Left hindlimb (tissue), 1 donor: Measurements from ENCODE around the gene PIAS1.
"Not testable (repeated sequence)": the region's sequence is repeated elsewhere in the genome, so short reads cannot be mapped to it uniquely, and the experiment has no call there.

ENCODE experiments used
- DNase-seq: peaks from one replicate; pipeline ENCODE4 v3.0.0-alpha.2; 2018

The PIAS1 gene

DNA sequence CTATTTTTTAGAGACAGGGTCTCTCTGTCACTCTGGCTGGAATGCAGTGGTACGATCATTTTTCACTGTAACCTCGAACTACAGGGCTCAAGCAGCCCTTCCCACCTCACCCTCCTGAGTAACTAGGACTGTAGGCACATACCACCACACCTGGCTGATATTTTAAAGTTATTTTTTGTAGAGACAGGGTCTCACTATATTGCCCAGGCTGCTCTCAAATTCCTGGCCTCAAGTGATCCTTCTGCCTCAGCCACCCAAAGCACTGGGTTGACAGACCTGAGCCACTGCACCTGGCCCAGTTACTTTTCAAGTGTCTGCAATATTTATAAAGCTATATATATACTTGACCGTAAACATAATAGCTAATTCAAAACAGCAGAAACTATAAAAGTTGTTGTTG is 75.0 kb downstream of the PIAS1 start:
- no peak for DNase-seq

DNA sequence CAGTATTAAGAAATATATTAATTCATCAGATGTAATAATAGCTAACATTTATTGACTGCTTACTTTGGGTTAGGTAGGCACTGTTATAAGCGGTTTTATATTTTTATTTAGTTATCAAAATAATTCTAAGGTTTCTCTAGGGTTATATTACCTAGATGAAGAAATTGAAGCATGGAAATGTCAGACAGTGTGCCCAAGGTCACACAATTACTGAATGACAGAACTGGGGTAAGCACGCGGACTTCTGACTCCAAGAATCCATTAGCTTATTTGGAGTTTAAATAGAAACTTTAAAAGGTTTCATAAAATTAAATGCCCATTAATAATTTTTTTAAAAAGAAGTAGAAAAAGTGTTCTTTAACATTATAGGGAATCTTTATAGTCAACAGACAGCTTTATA is 76.7 kb downstream of the PIAS1 start:
- no peak for DNase-seq

DNA sequence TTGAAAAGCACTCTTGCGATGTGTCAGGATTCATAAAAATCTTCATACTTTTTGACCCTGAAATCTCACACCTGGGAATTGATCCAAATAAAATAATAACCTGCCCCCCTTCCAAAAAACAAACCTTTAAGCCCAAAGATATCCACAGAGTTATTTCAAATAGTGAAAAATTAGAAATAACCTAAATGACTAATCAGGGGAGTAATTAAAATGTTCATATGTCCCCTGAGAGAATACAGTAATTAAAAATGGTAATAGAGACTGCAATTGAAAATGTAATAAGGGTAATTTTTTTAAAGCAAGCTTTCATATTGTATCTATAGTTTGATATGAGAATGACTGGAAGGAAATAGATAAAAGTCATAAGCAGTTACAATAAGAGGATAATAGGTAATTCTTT is 83.0 kb downstream of the PIAS1 start:
- no peak for DNase-seq

DNA sequence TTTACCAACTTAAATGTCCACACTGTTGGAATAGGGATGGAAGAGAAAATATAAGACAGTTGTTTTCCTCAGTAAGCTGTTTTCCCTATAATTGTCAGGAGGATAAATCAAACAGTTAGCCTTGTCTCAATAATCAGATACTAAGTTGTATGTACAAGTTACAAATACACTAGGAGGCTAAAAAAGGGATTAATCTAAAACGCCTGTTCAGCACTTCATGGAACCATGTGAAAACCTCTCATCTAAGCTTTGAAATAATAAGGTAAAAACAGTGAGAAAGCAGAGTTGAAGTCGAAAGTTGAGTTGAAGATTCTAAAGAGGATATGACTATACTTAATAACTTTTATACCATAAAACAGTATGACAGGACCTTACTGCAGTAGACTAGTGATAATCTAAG is 89.0 kb downstream of the PIAS1 start:
- no peak for DNase-seq

DNA sequence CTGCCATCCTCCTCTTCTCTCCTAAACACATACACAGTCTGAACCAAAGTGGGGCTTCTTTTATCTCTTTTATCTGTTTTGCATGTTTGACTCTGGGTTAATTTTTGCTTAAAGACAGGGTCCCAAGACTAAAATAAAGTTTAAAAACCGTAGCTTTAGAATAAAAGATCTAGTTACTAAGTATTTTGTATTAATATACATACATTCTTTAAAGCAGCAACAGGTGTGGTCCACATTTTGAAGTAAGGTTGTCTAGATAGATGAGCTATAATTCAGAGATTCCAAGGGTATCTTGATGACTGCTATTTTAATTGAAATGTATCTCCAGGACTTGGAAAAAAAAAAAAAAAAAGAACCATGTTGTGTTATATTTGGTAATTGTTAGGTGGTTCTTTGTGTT is 89.7 kb downstream of the PIAS1 start:
- DNase-seq: no peak

DNA sequence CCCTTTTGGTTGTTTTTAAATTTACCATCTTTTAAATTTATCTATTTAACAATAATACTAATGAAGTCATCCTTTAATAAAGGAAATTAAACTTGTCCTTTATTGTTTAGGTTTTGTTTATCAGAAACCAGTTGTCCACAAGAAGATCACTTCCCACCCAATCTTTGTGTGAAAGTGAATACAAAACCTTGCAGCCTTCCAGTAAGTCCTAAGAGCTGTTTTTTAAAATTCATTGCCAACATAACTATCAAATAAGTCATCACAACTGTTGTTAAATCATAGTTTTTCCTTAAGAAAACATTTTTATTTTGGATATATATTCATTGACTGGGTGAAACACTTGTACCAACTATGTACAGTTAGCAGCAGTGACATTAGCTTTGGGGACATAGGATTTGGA is 91.6 kb downstream of the PIAS1 start:
- DNase-seq: no peak

DNA sequence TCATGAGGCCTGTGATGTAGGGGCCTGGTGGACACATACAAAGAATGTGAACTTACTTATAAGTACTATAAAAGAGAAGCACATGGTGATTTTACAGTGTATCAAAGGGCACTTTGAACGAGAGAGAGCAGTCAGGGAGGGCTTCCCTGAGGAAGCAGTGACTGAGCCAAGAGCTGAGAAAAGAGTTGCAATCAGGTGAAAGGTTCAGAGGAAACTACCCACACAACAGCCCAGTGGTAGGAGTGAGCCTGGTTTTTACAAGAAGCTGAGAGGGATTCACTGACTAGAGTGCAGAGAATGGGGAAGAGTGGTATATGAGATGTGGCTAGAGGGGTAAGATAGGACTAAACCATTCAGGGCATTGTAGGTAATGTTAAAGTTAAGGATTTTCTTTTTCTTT is 93.9 kb downstream of the PIAS1 start:
- no peak for DNase-seq

DNA sequence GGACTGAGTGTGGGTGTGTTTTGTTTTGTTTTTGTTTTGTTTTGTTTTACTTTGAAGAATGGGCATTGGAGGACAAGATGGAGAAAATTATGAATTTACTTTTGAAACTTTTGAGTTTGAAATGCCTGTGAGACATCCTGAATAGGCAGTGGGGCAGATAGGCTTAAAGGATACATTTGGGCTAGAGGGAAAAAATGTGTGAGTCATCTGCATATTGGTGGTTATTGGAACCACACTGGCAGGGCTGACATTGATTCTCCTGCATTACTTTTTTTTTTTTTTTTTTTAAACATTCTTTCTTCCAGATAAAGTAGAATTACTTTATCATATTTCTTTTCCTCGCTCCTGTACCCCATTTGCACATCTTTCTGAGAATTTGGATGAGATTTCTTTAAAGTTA is 94.9 kb downstream of the PIAS1 start:
- no peak for DNase-seq

DNA sequence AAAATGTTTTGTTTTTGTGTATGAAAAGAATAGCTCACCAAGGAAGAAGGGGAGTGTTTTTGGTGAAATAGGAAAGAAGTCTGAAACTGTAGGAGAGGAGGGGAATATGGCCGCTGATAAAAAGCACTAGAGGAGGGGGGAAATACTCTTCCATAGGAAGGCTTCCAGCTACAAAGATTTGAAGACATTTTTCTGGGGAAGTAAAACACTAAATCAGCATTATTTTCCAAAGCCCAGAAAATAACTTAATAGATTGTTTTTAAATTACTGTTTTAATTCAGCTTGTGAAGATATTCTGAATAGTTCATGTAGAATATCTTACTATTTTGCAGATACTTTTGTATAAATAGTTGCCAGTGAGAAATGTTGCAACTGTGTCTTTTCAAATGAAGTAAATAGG is 96.1 kb downstream of the PIAS1 start:
- DNase-seq: no peak

DNA sequence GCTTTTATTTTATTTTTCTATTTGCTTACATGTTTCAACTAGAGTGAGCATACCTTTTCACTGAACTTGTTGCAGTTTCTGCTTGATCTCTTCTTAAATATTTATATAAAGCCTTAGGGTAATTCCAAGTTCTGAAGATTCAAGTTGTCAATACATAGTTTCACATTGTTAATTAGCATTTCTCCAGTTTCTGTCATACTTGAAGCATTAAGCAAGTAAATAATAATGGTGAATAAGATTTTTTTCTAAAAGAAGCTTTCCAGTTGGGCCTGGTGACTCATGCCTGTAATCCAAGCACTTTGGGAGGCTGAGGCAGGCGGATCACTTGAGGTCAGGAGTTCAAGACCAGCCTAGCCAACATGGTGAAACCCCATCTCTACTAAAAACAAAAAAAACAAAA is 97.2 kb downstream of the PIAS1 start:
- no peak for DNase-seq

DNA sequence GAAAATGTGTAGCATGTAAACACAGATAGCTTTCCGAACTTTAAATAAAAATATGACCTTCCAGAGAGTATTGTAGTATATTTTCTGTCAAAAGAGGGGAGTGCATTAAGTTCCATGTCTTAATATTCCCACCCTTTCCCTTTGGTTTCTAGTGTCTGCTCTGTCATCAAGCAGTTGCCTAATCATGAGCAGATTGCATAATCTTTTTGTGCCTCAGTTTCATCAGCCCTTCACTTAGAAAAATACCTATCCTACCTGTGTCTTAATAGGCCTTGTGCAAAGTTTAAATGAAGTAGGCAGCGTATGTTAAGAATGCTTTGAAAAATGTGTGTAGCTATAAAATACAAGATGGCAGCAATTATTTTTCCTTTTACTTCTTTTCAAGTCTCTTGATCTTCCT is 98.2 kb downstream of the PIAS1 start:
- DNase-seq: no peak

DNA sequence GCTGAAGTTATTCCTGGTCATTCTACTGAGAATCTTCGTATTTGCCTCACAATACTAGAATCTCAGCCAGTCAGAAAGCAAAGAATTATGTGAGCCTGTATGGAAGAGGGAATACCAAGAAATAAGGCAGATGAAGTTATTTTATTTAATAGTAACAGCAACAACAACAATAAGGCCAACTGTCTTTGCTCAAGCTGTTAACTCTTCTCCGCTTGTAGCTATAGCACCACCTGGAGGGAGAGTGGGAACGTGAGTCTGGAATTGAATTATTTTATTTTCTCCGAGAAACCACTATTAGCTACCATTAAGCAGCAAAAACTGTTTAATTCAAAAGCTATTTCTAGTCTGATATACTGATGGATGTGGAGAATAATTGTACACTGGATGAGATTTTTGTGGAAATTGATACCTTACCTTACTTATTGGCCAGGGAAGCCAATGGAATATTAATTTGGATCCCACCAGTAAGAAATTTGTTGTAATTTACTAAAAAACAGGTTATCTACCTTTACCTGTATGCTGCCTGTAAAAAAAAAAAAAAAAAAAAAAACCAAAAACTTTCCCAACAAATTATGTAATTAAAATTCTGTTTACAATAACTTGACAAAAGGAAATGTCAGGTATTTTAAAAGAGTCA is 100.9 kb downstream of the PIAS1 start:
- peak; percentile 48 for DNase-seq

DNA sequence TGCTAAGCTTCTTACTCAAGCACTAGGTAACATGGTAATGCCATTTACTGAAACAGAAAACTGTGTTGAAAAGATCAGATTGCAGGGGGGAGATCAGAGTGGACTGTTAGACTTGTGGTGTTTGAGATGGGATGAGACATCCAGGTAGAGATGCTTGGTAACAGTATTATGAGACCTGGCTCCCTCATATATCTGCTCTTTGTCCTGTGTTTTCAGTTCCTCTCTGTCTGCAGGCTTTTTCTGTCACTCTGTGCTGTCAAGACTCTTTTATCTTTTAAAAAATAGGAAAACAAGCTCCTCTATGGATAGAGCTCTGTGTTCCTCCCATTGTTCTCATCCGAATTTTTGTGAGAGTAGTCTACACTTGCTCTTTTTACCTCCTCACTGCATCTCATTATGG is 103.0 kb downstream of the PIAS1 start:
- no peak for DNase-seq

DNA sequence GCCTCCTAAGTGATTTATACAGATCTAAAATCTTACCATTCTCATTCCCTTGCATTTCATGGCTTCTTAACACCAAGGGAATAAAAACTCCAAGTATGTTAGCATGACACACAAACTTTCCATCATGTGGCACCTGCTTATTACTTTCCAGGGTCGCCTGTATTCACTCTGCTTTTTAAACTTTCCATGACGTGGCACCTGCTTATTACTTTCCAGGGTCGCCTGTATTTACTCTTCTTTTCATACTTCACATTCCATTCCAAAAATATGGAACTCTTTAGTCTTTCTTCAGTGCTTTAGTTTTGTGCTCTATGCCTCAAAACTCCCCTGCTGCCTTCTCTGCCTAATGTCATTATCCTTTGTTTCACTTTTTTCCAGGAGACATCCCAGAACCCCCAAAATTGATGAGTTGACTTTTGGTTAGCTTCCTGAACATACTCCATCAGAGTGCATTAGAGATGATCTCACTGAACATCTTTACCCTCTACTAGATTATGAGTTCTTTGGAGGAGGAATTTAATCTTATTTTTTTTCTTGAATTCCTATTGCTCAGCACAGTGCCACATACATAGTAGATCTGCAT is 104.0 kb downstream of the PIAS1 start:
- no peak for DNase-seq

DNA sequence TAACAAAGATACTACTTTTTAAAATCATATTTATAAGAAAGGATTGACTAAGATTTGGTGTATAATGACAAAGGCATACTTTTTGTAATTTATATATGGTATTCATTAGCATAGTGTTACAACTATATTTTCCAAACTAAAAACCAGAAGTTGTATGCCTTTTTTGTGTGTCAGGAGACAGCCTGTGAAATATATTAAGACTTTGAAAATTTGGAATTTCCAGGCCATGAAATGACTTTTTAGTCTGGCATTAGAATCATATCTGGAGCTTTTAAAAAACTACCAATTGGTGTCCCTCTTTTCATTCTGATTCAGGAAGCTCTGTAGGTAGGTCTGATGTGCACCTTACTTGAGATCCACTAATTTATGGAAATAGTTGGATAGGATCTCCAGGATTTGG is 109.1 kb downstream of the PIAS1 start:
- no peak for DNase-seq

DNA sequence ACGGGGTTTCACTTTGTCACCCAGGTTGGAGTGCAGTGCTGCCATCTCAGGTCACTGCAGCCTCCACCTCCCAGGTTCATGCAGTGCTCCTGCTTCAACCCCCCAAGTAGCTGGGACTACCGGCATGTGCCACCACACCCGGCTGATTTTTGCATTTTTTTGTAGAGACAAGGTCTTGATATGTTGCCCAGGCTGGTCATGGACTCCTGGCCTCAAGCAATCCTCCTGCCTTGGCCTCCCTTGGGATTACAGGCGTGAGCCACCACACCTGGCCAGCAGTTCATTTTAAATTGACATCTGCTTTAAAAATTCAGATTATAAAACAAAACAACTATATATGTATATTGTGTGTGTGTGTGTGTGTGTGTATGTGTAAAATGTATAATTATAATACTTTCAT is 112.7 kb downstream of the PIAS1 start:
- no peak for DNase-seq

DNA sequence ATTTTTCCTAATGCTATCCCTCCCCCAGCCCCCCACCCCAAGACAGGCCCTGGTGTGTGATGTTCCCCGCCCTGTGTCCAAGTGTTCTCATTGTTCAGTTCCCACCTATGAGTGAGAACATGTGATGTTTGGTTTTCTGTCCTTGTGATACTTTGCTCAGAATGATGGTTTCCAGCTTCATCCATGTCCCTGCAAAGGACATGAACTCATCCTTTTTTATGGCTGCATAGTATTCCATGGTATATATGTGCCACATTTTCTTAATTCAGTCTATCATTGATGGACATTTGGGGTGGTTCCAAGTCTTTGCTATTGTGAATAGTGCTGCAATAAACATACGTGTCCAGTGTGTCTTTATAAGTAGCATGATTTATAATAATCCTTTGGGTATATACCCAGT is 117.9 kb downstream of the PIAS1 start:
- not testable (repeated sequence) for DNase-seq

DNA sequence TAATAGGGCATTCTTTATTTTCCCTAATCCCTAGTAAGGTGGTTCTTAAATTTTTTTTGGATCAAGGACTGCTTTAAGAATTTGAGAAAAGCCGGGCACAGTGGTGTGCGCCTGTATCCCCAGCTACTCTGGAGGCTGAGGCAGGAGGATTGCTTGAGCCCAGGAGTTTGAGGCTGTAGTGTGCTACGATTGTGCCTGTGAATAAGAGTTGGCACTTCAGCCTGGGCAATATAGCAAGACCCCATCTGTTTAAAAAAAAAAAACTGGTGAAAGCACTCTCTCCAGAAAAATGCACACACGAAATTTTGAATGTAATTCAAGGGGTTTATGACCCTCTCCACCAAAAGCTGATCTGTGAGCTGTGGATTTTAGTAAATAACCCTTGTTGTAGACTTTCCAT is 119.0 kb downstream of the PIAS1 start:
- no peak for DNase-seq

DNA sequence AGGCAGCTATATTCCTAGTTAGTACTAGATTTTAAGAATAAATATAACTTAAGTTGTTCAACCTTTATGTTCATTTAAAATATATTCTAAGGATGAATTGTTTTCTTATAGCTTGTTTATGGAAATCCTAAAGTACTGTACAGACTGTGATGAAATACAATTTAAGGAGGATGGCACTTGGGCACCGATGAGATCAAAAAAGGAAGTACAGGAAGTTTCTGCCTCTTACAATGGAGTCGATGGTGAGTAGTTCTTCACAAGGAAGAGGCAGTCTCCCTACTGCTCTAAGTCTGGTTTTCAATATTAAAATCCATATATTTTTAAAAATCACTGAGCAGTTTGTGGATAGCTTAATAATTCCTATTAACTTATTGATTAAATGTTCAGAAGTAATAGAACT is 121.4 kb downstream of the PIAS1 start:
- no peak for DNase-seq

DNA sequence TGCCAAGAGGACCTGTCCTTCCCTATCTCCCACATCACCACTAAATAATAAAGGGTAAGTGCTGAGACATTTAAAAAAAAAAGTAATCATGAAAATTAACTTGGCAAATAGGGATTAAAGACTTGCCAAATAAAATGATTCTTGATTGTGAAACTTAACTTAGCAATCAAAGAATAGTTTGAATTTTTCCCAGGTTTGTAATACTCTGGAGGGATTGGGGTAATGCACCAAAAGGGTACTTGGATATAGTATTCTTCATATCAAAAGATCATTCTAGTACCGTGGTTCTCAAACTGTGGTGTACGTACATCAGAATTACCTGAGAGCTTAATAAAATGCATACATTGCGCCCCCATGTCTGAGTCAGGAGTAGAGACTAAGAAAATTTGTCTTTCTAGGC is 122.5 kb downstream of the PIAS1 start:
- no peak for DNase-seq

DNA sequence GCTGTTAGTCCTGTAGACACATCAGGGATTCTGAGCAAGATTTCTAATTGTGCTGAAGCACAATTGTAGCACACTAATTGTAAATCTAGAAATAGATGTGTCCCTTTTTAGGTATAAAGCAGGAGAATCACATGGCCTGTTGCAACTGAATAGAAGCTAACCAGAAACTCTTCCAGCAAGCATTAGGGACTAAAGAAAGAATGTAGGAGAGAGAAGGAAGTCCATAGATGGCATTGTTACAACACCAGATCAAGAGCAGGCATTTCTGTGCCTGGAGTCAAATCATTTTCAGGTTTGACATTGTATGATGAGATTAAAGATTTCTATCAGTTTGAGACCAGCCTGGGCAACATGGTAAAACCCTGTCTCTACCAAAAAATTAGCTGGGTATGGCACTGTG is 123.6 kb downstream of the PIAS1 start:
- DNase-seq: no peak

DNA sequence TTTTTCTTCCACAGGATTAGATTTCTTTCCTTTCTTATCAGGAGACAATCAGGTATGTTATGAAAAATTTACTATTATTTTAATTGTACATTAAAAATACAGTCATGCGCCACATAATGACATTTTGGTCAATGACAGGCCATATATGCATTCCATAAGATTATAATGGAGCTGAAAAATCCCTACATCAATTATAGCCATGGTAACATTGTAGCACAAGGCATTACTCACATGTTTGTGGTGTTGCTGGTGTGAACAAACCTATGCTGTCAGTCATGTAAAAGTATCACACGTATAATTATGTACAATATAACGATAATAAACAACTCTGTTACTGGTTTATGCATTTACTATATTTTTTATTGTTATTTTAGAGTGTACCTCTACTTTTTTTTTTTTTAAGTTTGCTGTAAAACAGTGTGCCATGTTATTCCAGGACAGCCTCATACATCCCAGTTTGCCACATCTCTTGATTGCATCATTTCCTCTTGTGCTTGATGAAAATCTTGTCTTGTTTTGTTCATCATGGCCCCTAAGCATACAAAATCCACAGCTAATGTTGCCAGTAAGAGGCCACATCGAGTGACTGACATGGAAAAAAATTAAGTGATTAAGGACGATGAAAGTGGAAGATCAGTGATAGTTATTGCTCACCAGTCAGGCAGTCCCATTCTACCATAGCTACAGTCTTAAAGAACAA is 129.7 kb downstream of the PIAS1 start:
- no peak for DNase-seq

DNA sequence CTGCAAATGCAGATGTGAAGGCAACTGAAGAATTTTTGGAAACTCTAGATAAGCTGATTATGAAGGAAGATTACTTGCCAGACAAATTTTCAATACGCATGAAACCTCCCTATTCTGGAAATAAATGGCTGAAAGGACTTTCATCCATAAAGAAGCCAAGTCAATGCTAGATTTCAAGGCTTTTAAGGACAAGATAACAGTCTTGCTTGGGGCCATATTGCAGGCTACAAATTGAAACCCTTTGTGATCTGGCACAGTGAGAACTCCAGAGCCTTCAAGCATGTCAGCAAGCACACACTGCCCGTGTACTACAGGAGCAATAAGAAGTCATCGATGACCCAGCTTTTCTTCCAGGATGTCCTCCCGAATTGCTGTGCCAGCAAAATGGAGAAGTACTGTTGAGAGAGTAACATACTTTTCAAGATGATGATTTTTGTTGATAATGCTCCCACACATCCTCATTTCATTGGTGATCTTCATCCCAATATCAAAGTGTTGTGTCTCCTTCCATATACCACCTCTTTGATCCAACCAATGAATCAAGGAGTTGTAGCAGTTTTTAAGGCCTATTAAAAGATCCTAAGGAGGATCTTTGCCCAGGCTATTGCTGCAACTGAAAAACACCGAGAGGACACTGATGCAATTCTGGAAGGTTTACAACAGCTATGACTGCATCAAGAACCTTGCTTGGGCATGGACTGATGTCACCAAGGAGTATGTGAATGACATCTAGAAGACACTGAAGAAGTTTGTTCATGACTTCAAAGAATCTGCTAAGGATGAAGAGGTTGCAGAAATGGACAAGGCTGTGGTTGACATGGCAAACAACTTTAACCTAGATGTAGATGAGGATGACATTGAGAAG is 130.7 kb downstream of the PIAS1 start:
- DNase-seq: no peak
